Keratinocyte (primary cell): ENCODE measurements around the gene PRRC2B. TPM values are rescaled to one million over a fixed set of nuclear protein-coding genes. Genes with fewer than 3 reads are reported as not detected.

Source experiments
- DNase-seq: peaks from one replicate; pipeline ENCODE4 v3.0.0-alpha.2; 2011; ENCODE audit warnings: low read depth, missing footprints, low spot score
- FAIRE-seq: peaks from 2 replicates; lab custom pipeline; 2011; peaks lifted over from hg19 to GRCh38; lab: Jason Lieb, UNC
- H2AFZ ChIP-seq: 2 replicates; pipeline ENCODE4 v1.6.0; 2012; ENCODE audit warnings: low read length, control low read depth, inconsistent platforms; ENCODE audit not compliant: control insufficient read depth
- H3K27ac ChIP-seq: 2 replicates; pipeline ENCODE4 v1.5.1; 2011; ENCODE audit warnings: low read length; ENCODE audit not compliant: control insufficient read depth, insufficient read depth
- H3K27me3 ChIP-seq: 3 replicates; pipeline ENCODE4 v1.6.0; 2011; ENCODE audit warnings: low read length; ENCODE audit not compliant: control insufficient read depth, insufficient read depth; ENCODE audit errors: extremely low read depth
- H3K36me3 ChIP-seq, 2 experiments: 2 replicates in 1 of 2; 3 replicates in 1 of 2; pipeline ENCODE4 v1.5.1; 2011; ENCODE audit warnings: low read length in 2 of 2, mild to moderate bottlenecking in 1 of 2; ENCODE audit not compliant: control insufficient read depth in 2 of 2, insufficient read depth in 2 of 2; ENCODE audit errors: extremely low read depth in 1 of 2
- H3K4me1 ChIP-seq: 3 replicates; pipeline ENCODE4 v1.5.1; 2011; ENCODE audit warnings: low read length; ENCODE audit not compliant: control insufficient read depth, insufficient read depth; ENCODE audit errors: extremely low read depth
- H3K4me2 ChIP-seq: 3 replicates; pipeline ENCODE4 v1.6.0; 2011; ENCODE audit warnings: low read depth, low read length; ENCODE audit not compliant: control insufficient read depth, insufficient read depth; ENCODE audit errors: extremely low read depth
- H3K4me3 ChIP-seq, 3 experiments: fragments of 200-600 bp in 1 of 3; sonication (generic) in 1 of 3; 2 replicates in 2 of 3; 3 replicates in 1 of 3; pipeline ENCODE4 v1.5.1; 2011 to 2016; ENCODE audit warnings: low read length in 3 of 3, mild to moderate bottlenecking in 3 of 3, control low read depth in 2 of 3, inconsistent platforms in 1 of 3, low read depth in 1 of 3, mixed read lengths in 1 of 3, mixed run types in 1 of 3, moderate library complexity in 1 of 3; ENCODE audit not compliant: control insufficient read depth in 2 of 3, insufficient read depth in 2 of 3; ENCODE audit errors: extremely low read depth in 1 of 3
- H3K79me2 ChIP-seq: 2 replicates; pipeline ENCODE4 v1.6.0; 2012; ENCODE audit warnings: low read length; ENCODE audit not compliant: control insufficient read depth, insufficient read depth
- H3K9ac ChIP-seq: 3 replicates; pipeline ENCODE4 v1.6.0; 2011; ENCODE audit warnings: low read length; ENCODE audit not compliant: control insufficient read depth, insufficient read depth; ENCODE audit errors: extremely low read depth
- H3K9me1 ChIP-seq: 3 replicates; pipeline ENCODE4 v1.6.0; 2011; ENCODE audit warnings: low read length; ENCODE audit not compliant: control insufficient read depth, insufficient read depth; ENCODE audit errors: extremely low read depth
- H3K9me3 ChIP-seq: 2 replicates; pipeline ENCODE4 v1.5.1; 2012; ENCODE audit warnings: low read depth, low read length; ENCODE audit not compliant: control insufficient read depth
- H4K20me1 ChIP-seq: 3 replicates; pipeline ENCODE4 v1.6.0; 2011; ENCODE audit warnings: low read length; ENCODE audit not compliant: control insufficient read depth, insufficient read depth; ENCODE audit errors: extremely low read depth
- EZH2 ChIP-seq: IDR thresholded peaks from one replicate; pipeline ENCODE4 v1.6.1; 2012; ENCODE audit warnings: inconsistent platforms, mild to moderate bottlenecking, low read length, moderate library complexity
- dilution Hi-C: fragments of 300-500 bp; cut with MboI; formaldehyde crosslinking; loops from one replicate; pipeline ENCODE4 v1.7.0; 2020; ENCODE audit warnings: low sequenced_read_pairs; ENCODE audit not compliant: extremely low pct_ligation_motif_present
- polyA plus RNA-seq, 5 experiments: library from polyadenylated mRNA; depleted of rRNA in 3 of 5; stranded (reverse) in 3 of 5; stranded (forward) in 1 of 5; unstranded in 1 of 5; fragments of >200 nt; gene quantifications; 1 replicate in 1 of 5; 2 replicates in 3 of 5; 3 replicates in 1 of 5; pipeline versions ENCODE4 v1.2.1 to v1.2.3, GENCODE V29; 2011 to 2012; ENCODE audit warnings: missing spikeins in 2 of 5, low read depth in 1 of 5, low replicate concordance in 1 of 5
- TF ChIP-seq, protein P1 (sequence below), 3 experiments: IDR thresholded peaks in 1 of 3; conservative IDR thresholded peaks in 1 of 3; optimal IDR thresholded peaks in 1 of 3; 2 replicates in 2 of 3; 3 replicates in 1 of 3; pipeline versions ENCODE3 to v1.5.1; 2011; ENCODE audit warnings: low read length in 3 of 3, mild to moderate bottlenecking in 3 of 3, moderate library complexity in 2 of 3, control low read depth in 1 of 3, inconsistent platforms in 1 of 3; ENCODE audit not compliant: insufficient read depth in 2 of 3; ENCODE audit errors: extremely low read depth in 1 of 3

Gene PRRC2B
- polyA plus RNA-seq, 1 donor (not counting 4 experiments of a cell fraction or from before 2014, with no cell fraction given) = 20.8 TPM

GRCh38 chr9:131528186-131528585 lies 134.3 kb downstream of the PRRC2B start:
- Histone ChIP-seq H3K9me1 (no peaks in the 10 kb centered on the region), H3K27ac (no peak overlapping the region), H3K4me3 (no peak overlapping the region), H3K4me1 (peaks cover 11% of the 10 kb centered on the region), H4K20me1 (peaks cover 4% of the 10 kb centered on the region), H3K9me3 (no peaks in the 10 kb centered on the region), H3K4me2 (no peak overlapping the region), H3K79me2 (peaks cover 8% of the 10 kb centered on the region), H3K36me3 (peaks cover 15 to 30% of the 10 kb centered on the region in 2 experiments), H2AFZ (no peak overlapping the region), H3K9ac (no peak overlapping the region), H3K27me3 (no peaks in the 10 kb centered on the region)
- dilution Hi-C loops = no loop called here
- FAIRE-seq (no peak), DNase-seq (no peak)
- no peak for TF ChIP-seq EZH2
- TF ChIP-seq, protein P1, sequence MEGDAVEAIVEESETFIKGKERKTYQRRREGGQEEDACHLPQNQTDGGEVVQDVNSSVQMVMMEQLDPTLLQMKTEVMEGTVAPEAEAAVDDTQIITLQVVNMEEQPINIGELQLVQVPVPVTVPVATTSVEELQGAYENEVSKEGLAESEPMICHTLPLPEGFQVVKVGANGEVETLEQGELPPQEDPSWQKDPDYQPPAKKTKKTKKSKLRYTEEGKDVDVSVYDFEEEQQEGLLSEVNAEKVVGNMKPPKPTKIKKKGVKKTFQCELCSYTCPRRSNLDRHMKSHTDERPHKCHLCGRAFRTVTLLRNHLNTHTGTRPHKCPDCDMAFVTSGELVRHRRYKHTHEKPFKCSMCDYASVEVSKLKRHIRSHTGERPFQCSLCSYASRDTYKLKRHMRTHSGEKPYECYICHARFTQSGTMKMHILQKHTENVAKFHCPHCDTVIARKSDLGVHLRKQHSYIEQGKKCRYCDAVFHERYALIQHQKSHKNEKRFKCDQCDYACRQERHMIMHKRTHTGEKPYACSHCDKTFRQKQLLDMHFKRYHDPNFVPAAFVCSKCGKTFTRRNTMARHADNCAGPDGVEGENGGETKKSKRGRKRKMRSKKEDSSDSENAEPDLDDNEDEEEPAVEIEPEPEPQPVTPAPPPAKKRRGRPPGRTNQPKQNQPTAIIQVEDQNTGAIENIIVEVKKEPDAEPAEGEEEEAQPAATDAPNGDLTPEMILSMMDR (optimal IDR thresholded peaks at IDR 0.05 in 1 of 3, IDR thresholded peaks at IDR 0.05 in 1 of 3, conservative IDR thresholded peaks at IDR 0.05 in 1 of 3; ENCODE audit: extremely low read depth in 1 of 3, insufficient read depth in 2 of 3, low read length in 3 of 3) = no peak

GRCh38 chr9:131528886-131529505 lies 135.1 kb downstream of the PRRC2B start:
- dilution Hi-C loops = no loop called here
- no peak overlapping the region for H3K9ac ChIP-seq
- FAIRE-seq (no peak), DNase-seq (no peak)
- peaks cover 4% of the 10 kb centered on the region for H4K20me1 ChIP-seq
- H3K27ac ChIP-seq = no peak overlapping the region
- H3K4me2 ChIP-seq = no peak overlapping the region
- peaks cover 8% of the 10 kb centered on the region for H3K79me2 ChIP-seq
- TF ChIP-seq, protein P1 (optimal IDR thresholded peaks at IDR 0.05 in 1 of 3, IDR thresholded peaks at IDR 0.05 in 1 of 3, conservative IDR thresholded peaks at IDR 0.05 in 1 of 3; ENCODE audit: extremely low read depth in 1 of 3, insufficient read depth in 2 of 3, low read length in 3 of 3) = no peak
- no peak for TF ChIP-seq EZH2
- H3K9me1 ChIP-seq = no peaks in the 10 kb centered on the region
- no peaks in the 10 kb centered on the region for H3K27me3 ChIP-seq
- H3K4me3 ChIP-seq = no peak overlapping the region
- no peak overlapping the region for H2AFZ ChIP-seq
- peaks cover 8 to 26% of the 10 kb centered on the region in 2 experiments for H3K36me3 ChIP-seq
- H3K9me3 ChIP-seq = no peaks in the 10 kb centered on the region
- peaks cover 11% of the 10 kb centered on the region for H3K4me1 ChIP-seq
